HFF-Myc (cell line): ENCODE measurements around the gene KCTD11.

Experiments used
- DNase-seq: peaks from one replicate; pipeline ENCODE4 v3.0.0-alpha.2; 2011; ENCODE audit warnings: low read depth; ENCODE audit errors: extremely low read depth
- H3K4me3 ChIP-seq: replicated peaks from 2 replicates; pipeline ENCODE4 v1.5.1; 2011; ENCODE audit warnings: low read depth, mild to moderate bottlenecking, control low read depth, low read length
- TF ChIP-seq, protein P1 (sequence below): IDR thresholded peaks from 2 replicates; pipeline ENCODE4 v1.5.1; 2012; ENCODE audit warnings: mild to moderate bottlenecking, low read depth, low read length, control low read depth; ENCODE audit errors: missing control alignments

The KCTD11 gene

DNA sequence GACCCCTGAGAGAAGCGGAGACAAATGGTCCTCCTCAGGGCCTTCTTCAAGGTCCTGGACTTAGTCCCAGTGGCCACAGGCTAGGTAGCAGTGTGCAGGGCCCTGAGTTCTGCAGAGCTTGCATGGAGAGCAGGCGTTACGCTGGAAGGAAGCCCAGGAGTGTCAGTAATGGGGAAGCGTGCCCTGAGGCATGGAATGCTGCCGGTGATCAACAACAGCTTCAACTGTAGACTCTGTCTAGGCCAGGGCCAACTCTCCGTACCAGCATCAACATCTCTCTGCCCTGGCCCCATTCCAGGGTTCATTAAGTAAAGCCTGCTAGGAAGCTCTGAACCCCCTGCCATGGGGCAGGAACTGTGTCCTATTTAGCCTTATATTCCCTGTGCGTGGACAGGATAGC is 28.4 kb downstream of the KCTD11 start:
- TF ChIP-seq, protein P1, sequence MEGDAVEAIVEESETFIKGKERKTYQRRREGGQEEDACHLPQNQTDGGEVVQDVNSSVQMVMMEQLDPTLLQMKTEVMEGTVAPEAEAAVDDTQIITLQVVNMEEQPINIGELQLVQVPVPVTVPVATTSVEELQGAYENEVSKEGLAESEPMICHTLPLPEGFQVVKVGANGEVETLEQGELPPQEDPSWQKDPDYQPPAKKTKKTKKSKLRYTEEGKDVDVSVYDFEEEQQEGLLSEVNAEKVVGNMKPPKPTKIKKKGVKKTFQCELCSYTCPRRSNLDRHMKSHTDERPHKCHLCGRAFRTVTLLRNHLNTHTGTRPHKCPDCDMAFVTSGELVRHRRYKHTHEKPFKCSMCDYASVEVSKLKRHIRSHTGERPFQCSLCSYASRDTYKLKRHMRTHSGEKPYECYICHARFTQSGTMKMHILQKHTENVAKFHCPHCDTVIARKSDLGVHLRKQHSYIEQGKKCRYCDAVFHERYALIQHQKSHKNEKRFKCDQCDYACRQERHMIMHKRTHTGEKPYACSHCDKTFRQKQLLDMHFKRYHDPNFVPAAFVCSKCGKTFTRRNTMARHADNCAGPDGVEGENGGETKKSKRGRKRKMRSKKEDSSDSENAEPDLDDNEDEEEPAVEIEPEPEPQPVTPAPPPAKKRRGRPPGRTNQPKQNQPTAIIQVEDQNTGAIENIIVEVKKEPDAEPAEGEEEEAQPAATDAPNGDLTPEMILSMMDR, result no peak
- no peak for DNase-seq
- no peak overlapping the region; the same call in 1 of the 2 replicates for H3K4me3 ChIP-seq

DNA sequence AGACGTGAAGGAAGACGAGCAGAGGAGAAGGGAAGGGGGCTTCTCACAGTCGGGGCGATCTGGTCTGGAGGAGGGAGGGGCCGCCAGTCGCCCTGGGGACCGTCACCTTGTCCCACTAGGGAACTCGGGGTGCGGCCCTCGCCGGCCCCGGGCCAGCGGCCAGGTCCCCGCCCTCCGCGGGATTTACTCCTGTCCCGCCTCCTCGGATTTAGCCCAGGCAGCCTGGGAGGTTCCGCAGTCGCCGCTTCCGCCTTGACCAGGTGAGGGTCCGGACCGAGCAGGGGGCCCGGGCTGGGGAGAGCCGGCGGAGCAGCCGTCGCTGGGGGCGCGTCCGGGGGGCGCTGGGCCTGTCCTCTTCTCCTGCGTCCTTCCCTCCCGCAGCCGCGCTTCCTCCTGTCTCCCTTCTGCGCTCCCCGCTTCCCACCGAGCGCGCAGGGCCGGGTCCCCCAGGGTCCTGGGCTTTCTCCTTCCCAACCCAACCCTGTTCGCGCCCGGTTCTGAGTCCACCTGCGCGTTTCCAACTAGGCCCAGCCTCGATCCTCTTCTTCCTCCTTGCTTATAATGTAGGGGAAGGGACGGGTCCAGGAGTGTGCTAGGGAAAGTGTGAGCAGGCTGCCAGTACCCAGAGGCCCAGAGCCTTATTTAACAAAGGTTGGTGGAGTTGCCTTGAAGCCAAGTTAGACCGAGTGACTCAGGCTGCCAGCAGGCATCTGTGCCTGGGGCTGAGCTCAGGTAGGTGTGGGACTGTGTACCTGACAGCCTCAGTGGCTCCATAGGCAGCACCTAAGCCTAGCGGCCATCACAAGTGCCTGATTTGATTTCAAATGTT is 29.1 kb downstream of the KCTD11 start, which contains the start of gene TNK1:
TSS of gene TNK1 (plus strand) at position 235 of the 829 bp plus-strand sequence. CDS start 1,838 bp downstream, outside the sequence.
- TF ChIP-seq, protein P1, result no peak
- no peak for DNase-seq
- peak within 1 kb of the TSS; percentile 23 for H3K4me3 ChIP-seq

DNA sequence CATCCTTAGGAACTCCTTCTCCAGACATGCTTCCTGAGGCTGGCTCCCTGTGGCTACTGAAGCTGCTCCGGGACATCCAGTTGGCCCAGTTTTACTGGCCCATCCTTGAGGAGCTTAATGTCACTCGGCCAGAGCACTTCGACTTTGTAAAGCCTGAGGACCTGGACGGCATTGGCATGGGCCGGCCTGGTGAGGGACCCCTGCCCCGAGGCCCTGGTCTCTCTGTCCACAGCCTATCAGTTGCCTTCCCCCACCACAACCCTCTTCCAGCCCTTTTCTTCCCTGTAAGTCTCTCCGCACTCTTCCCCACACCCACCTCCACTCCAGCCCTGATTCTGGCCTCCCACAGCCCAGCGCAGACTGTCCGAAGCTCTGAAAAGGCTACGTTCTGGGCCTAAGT is 30.9 kb downstream of the KCTD11 start:
- TF ChIP-seq, protein P1, result no peak
- no peak for DNase-seq
- H3K4me3 ChIP-seq, result no peak overlapping the region

DNA sequence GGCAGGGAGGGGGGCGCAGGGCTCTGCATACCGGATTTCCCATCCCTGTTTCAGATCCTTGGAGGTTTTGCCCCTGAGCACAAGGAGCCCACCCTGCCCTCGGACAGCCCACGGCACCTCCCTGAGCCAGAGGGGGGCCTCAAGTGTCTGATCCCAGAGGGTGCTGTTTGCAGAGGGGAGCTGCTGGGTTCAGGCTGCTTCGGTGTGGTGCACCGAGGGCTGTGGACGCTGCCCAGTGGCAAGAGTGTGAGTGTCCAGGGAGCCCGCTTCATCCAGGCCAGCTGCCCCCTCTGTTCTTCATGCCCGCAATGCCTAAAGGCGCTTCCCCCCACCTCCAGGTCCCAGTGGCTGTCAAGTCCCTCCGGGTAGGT is 31.4 kb downstream of the KCTD11 start:
- H3K4me3 ChIP-seq, result peak overlapping the region; percentile 40
- TF ChIP-seq, protein P1, result no peak
- DNase-seq, result no peak

DNA sequence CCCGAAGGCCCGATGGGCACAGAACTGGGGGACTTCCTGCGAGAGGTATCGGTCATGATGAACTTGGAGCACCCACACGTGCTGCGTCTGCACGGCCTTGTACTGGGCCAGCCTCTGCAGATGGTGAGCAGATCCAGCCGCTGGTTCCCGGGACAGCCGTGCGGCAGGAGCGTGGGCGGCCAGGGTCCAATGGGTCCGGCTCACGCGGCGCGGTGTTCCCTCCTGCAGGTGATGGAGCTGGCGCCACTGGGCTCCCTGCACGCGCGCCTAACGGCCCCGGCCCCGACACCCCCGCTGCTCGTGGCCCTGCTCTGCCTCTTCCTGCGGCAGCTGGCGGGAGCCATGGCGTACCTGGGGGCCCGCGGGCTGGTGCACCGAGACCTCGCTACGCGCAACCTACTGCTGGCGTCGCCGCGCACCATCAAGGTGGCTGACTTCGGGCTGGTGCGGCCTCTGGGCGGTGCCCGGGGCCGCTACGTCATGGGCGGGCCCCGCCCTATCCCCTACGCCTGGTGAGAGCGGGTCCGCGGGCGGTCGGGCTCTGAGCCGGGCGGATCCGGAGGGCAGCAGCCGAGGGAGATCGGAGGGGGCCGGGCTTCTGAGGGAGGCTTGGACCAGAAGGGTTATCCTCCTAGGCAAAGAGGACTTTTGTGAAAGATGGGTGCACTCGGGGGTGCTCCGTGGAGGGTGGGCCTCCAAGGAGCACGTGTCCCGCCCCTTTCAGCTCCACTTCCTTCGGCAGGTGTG is 32.0 kb downstream of the KCTD11 start:
- DNase-seq, result no peak
- H3K4me3 ChIP-seq, result peak overlapping the region; percentile 40
- TF ChIP-seq, protein P1, result no peak

DNA sequence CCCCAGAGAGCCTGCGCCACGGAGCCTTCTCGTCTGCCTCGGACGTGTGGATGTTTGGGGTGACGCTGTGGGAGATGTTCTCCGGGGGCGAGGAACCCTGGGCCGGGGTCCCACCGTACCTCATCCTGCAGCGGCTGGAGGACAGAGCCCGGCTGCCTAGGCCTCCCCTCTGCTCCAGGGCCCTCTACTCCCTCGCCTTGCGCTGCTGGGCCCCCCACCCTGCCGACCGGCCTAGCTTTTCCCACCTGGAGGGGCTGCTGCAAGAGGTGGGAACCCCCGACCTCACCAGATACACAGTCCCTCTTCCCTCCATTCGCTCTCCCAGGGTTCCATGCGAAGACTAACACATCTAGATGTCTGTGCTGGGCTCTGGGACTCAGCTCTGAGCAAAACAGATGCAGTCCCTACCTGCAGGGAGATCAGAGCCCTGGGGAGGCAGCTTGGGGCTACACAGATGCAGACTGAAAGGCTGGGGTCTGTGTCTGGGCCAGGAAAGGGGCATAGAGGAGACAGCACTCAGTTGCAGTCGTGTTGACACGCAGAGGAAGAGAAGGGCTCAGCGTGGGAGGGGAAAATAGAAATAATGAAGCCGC is 32.6 kb downstream of the KCTD11 start:
- TF ChIP-seq, protein P1, result no peak
- H3K4me3 ChIP-seq, result peak overlapping the region; percentile 40
- DNase-seq, result no peak
